PFSK-1 (cell line): ENCODE results near the gene GPRC5C.

Experiments
- FOXP2 ChIP-seq: optimal IDR thresholded peaks from 2 replicates; pipeline ENCODE3; 2011; ENCODE audit warnings: borderline replicate concordance, control low read depth, inconsistent platforms; ENCODE audit not compliant: insufficient read depth; ENCODE audit errors: extremely low read length, extremely low read depth
- POLR2AphosphoS5 ChIP-seq: IDR thresholded peaks from 2 replicates; pipeline ENCODE4 v1.6.1; 2012; ENCODE audit warnings: low read depth, mild to moderate bottlenecking, control low read depth, low read length, moderate library complexity
- REST ChIP-seq, 2 experiments: IDR thresholded peaks; 2 replicates each; pipeline versions ENCODE4 v1.6.1 to v1.8.0; 2011 to 2012; ENCODE audit warnings: low read depth in 2 of 2, low read length in 2 of 2, control low read depth in 1 of 2, inconsistent platforms in 1 of 2, mild to moderate bottlenecking in 1 of 2, moderate library complexity in 1 of 2; ENCODE audit not compliant: insufficient read depth in 1 of 2
- SIN3A ChIP-seq: IDR thresholded peaks from 2 replicates; pipeline ENCODE4 v1.6.1; 2012; ENCODE audit warnings: mild to moderate bottlenecking, low read length, moderate library complexity, borderline replicate concordance; ENCODE audit not compliant: insufficient read depth
- TAF1 ChIP-seq: IDR thresholded peaks from 2 replicates; pipeline ENCODE4 v1.6.1; 2012; ENCODE audit warnings: low read length, control low read depth, borderline replicate concordance; ENCODE audit not compliant: insufficient read depth

Gene GPRC5C

GRCh38 chr17:74396567-74396966, 35.3 kb upstream of the GPRC5C start:
- no peak for TF ChIP-seq REST (IDR thresholded peaks at IDR 0.05; ENCODE audit: insufficient read depth in 1 of 2, low read depth in 2 of 2, low read length in 2 of 2)
- TF ChIP-seq POLR2AphosphoS5, result no peak
- TF ChIP-seq SIN3A, result no peak
- no peak for TF ChIP-seq TAF1
- TF ChIP-seq FOXP2, result no peak

- no peak for TF ChIP-seq FOXP2
Observed at GRCh38 chr17:74402048-74402447, 29.8 kb upstream of the GPRC5C start.

- TF ChIP-seq TAF1, result no peak
- TF ChIP-seq FOXP2, result no peak
- TF ChIP-seq SIN3A, result no peak
- TF ChIP-seq REST (IDR thresholded peaks at IDR 0.05; ENCODE audit: insufficient read depth in 1 of 2, low read depth in 2 of 2, low read length in 2 of 2), result no peak
- TF ChIP-seq POLR2AphosphoS5, result no peak
Observed at GRCh38 chr17:74403512-74404137, 28.3 kb upstream of the GPRC5C start.

GRCh38 chr17:74404218-74404617, 27.7 kb upstream of the GPRC5C start:
- TF ChIP-seq POLR2AphosphoS5, result no peak

- TF ChIP-seq TAF1 (no peak), SIN3A (no peak), REST (IDR thresholded peaks at IDR 0.05; ENCODE audit: insufficient read depth in 1 of 2, low read depth in 2 of 2, low read length in 2 of 2) (no peak), FOXP2 (no peak), POLR2AphosphoS5 (no peak)
Observed at GRCh38 chr17:74404789-74405188, 27.1 kb upstream of the GPRC5C start.

GRCh38 chr17:74407384-74407783, 24.5 kb upstream of the GPRC5C start:
- no peak for TF ChIP-seq TAF1
- TF ChIP-seq SIN3A, result no peak
- no peak for TF ChIP-seq FOXP2
- TF ChIP-seq REST (IDR thresholded peaks at IDR 0.05; ENCODE audit: insufficient read depth in 1 of 2, low read depth in 2 of 2, low read length in 2 of 2), result no peak
- TF ChIP-seq POLR2AphosphoS5, result no peak
